ENCODE results near the gene PELI1.
"Not testable (repeated sequence)": the region's sequence is repeated elsewhere in the genome, so short reads cannot be mapped to it uniquely, and the experiment has no call there.

Gene PELI1

GRCh38 chr2:64080179-64080578 is 64.0 kb downstream of the PELI1 start:
- DNase-seq: no peak

GRCh38 chr2:64079688-64080087 is 64.5 kb downstream of the PELI1 start:
- not testable (repeated sequence) for DNase-seq

DNA sequence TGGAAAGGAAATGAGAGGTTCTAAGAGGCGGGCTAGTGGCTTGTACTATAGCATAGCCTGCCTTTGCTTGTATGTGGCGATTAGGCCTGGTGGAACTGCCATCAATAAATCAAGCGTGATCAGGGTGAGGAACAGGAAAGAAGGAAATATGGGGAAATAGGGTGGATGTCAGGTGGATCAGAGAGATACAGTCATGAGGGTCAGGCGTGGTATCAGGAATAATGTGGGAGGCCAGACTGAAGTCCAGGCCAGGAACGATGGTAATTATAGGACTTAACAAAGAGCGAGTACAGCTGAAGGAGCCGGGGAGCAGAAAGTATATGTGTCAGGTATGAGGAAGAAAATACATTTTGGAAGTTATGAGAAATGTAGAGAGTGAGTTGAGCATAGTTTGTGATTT is 67.4 kb downstream of the PELI1 start:
- not testable (repeated sequence) for DNase-seq

- DNase-seq: not testable (repeated sequence)
These were observed 69.6 kb downstream of the PELI1 start for GRCh38 chr2:64074616-64075015.

- no peak for DNase-seq
These were observed 76.9 kb downstream of the PELI1 start for GRCh38 chr2:64067326-64067725.

DNA sequence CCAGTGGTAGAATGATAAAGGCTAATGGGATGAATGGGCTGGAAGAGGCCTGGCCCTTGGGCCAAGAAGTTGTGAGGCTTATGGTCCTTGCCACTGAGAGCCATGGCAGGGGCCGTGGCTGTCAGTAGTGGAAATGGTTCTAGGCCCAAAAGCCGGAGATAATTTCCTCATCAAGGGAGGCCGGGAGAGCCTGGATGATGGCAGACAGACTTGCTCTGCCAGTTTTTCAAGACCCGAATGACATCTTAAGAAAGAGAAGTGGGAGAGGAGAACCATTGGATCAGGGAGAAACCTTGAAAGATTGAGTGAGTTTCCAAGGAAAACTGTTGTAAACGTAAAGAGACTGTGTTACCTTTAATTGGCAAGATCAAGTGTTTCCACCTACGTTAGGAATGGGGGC is 78.7 kb downstream of the PELI1 start:
- no peak for DNase-seq

DNA sequence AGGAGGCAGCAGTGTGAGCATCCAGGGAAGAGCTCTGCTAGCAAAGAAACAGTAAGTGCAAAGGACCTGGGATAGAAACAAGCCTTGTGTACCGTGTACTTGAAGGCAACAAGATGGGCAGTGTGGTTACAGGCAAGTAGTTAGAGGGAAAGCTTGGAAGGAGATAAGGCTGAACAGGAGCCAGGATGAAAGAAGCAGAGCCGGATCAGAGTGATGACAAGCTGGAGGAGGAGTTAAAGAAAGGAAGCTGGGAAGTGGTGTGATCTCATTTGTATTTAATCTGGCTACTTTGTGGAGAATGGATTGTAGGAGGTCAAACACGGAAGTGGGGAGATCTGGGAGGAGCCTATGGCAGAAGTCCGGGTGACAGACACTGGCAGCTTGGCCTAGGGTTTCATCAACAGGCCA is 80.3 kb downstream of the PELI1 start:
- no peak for DNase-seq

DNA sequence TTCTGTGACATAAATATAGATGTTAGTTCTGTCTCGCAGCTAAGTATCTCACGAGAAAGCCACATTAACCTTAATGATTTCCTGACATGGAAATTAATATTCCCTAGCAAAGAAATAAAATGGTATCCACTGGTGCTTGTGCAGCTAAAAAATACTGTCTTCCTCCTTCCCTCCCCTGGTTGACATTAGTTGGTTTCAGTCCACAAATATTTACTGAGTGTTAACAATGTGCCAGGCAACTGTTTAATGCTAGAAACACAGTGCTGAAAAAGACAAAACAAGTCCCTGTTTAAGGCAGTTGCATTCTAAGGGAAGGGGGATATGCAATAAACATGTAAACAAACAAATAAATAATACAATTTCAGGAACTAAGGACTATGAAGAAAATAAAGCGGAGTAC is 80.8 kb downstream of the PELI1 start:
- no peak for DNase-seq

GRCh38 chr2:64062840-64063239 is 81.4 kb downstream of the PELI1 start:
- no peak for DNase-seq

DNA sequence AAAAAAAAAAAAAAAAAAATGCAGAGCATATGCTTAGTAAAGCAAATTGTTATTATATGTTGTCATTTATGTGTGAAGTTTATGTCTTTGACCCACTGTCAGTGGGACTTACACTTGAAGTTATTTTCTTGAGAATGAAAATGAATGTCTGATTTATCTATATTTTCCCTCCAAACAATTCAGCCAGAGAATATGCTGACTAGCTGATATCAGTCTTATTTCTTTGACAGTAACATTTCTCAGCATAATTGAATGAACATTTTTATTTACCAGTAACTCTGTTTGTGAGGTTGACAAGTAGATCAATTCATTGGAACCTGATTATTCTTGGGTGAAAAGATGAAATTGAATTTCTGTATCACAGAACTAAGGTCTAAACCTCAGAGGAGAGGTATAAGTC is 85.0 kb downstream of the PELI1 start:
- no peak for DNase-seq

GRCh38 chr2:64056021-64056420 is 88.2 kb downstream of the PELI1 start:
- no peak for DNase-seq

GRCh38 chr2:64054161-64054915 is 89.9 kb downstream of the PELI1 start:
- DNase-seq: no peak

DNA sequence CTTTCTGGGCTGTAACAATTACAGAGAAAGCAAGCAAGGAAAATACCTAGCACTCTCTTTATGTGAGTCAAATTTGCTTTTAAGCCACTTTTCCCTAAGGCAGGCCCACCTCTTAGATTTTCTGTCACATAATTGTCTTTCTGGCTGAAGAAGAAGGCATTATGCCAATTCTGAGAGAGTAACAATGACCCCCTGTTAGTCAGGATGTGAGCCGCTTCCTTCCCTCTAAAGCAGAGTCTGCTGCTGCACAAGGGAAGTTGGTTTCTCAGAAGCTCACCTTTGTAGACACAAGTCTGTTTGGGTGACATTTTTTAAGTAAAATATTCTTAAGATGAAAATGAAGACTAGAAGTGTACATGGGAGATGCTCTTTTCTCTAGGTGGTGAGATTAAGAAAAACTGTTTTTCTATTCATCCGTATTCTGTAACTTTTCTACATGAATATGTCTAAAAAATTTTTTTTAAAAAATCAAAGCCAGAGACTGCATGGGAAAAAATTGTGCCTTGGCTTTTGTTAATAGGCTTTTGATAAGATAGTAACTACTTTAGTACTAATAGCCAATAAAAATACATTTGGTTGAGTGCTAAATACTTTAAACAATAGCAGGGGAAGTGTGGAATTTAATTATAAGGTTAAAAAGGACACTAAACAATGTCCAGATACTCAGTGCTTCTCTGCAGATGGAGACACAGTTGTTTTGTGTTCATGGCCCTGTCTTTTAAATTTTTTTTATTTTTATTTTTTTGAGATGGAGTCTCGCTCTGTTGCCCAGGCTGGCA is 91.6 kb downstream of the PELI1 start:
- peak in 1 of 2 donors; percentile 44 for DNase-seq

GRCh38 chr2:64049633-64050220 is 94.5 kb downstream of the PELI1 start:
- peak; percentile 15 to 73 for DNase-seq

DNA sequence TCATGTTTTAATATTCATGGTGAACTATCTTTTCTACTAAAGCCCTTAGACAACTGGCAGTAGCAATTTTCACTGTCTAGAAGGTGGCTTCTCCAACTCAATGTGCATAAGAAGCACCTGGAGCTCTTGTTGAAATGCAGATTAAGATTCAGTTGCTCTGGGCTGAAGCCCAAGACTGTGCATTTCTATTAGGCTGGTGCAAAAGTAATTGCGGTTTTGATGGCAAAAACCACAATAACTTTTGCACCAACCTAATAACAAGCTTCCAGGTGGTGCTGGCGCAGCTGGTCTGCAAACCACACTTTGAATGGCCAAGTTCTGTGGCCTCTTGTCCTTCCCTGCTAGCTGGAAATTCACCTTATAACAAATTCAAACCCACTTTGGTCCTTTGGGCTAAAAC is 98.3 kb downstream of the PELI1 start:
- DNase-seq: no peak

All from bone marrow (tissue), 2 donors.